Erythroblast (primary cell): Measurements from ENCODE around the gene GLS.

ENCODE experiments used
- GATA1 ChIP-seq: IDR thresholded peaks from 2 replicates; pipeline ENCODE4 v1.6.1; 2011; ENCODE audit warnings: low read depth, mild to moderate bottlenecking, control low read depth, low read length, moderate library complexity
- POLR2A ChIP-seq: IDR thresholded peaks from 2 replicates; pipeline ENCODE4 v1.6.1; 2011; ENCODE audit warnings: mild to moderate bottlenecking, low read length

- no peak for TF ChIP-seq POLR2A
- no peak for TF ChIP-seq GATA1
Measured at GRCh38 chr2:190933361-190933760, 52.7 kb downstream of the GLS start.
